GM21381 (cell line): ENCODE results near the gene NPR3.

Source experiments
- ATAC-seq: cut with Tn5 transposase; IDR thresholded peaks from one replicate; pipeline ENCODE4 v1.9.1; 2021; ENCODE audit warnings: mild to moderate bottlenecking, moderate library complexity; ENCODE audit not compliant: unreplicated experiment

The NPR3 gene

GRCh38 chr5:32711681-32712480 lies 760 bp downstream of the NPR3 start:
- no peak for ATAC-seq

- ATAC-seq = no peak
These were observed 1.6 kb downstream of the NPR3 start for GRCh38 chr5:32712481-32713360.

DNA sequence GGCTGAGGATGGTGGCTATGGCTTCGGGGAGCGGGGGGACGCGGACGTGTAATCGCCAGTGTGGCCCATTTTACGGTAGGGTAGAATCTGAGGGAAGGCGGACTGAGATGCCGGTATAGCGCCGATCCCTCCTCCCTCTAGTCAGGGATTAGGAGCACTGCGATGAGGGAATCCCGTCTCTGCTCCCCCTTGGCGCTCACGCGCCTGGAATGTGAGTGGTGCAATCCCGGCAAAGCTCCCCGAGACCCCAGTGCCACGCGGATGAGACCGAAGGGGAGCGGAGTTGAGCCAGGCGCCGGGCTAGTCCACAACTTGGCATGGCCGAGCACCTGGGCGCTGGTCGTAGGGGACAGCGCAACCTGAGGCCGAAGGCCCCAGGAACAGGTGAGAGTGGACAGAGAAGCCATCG lies 2.2 kb downstream of the NPR3 start:
- ATAC-seq = no peak

DNA sequence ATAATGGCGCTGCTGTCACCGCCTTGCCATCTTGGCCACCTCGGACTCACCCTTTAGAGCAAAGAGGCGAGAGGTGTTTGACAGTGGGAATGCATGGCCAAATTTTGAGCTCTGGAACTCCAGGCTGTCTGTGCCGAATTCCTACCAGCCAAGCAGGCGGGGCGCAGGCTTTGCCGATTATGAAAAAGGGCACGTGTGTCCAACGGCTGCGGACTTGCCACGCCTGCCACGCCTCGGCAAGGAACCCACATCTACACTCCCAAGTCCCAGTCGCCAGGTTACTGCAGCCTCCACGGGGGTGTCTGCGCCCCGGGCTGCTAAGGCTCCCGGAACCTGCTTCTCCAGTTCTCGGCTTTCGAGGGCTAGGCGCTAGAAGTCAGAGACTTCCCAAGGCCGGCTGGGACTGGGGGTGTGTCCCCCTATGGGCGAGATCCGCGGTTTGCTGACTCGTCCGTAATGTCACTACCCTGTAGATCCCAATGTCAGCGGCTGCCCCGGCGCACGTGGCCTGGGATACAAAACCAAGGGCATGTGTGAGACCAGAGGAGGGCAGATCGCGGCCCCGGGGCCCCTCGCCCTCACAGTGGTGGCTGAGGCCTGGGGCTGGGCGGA lies 2.8 kb downstream of the NPR3 start:
- no peak for ATAC-seq

DNA sequence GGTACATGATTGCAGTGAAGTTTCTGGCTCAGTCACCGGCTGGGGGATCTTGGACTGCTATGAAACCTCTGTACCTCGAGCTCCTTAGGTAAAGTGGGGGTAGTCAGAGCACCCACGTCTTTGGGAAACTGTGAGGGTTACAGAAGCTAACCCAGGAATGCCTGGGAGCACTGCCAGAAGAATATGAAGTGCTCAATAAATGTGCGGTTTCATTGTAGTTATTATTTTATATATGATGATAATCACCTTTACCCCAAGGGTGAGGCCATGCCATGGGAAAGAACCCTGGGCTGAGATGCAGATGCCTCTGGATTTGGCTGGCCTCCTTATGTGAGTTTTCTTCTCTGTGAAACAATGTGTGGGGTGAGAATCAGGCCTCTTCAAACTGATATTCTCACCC lies 3.7 kb downstream of the NPR3 start:
- no peak for ATAC-seq

DNA sequence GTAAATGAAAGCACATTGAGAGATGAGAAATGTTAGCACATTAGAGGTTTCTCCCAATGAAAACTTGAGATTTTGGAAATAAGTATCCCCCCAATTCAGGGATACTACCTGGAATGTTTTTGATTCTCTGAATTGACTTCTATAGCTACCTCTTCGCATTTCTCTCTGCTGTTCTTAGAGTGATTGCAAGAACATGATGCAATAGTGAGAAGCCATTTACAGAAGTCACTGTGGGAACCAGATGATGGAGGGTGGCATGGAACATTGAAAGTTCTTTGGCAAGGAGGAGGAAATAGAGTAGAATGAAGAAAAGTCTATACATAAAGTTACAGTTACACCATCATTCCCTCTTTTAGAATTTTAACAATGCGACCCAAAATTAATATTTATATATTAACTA lies 9.2 kb downstream of the NPR3 start:
- no peak for ATAC-seq

DNA sequence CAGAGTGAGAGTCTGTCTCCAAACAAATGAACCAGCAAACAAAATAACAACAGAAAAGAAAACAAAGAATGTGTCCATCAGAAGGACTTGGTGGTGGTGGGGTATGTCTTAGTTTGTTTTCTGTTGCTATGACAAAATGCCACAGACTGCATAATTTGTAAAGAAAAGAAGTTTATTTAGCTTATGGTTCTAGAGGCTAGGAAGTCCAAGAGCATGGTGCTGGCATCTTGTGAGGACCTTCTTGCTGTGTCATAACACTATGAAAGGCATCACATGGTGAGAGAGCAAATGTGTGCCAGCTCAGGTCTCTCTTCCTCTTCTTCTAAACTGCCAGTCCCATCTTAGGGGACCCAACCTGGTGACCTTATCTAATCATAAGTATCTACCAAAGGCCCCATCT lies 10.5 kb downstream of the NPR3 start:
- ATAC-seq = no peak

DNA sequence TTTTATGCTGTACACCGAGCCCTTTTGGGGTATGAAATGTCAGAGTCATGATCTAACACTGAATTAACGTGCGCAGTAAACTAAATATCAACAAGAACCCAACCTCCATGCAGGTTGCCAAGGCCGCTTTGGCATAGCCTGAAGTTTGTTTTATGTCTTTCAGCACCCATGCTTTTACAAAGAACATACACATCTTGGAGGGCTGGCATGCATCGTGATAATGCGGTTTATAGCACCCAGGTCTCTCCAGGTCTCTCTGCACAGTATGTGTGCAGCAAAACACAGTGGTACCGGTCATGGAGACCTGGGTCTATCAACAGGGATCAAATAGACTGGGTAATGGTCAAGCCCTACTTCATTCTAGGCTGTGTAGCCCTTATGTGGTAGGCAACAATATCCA lies 11.8 kb downstream of the NPR3 start:
- no peak for ATAC-seq

- no peak for ATAC-seq
These were observed 13.4 kb downstream of the NPR3 start for GRCh38 chr5:32724526-32724925.

- ATAC-seq = no peak
These were observed 15.0 kb downstream of the NPR3 start for GRCh38 chr5:32726086-32726557.

- ATAC-seq = no peak
These were observed 18.5 kb downstream of the NPR3 start for GRCh38 chr5:32729651-32730050.

GRCh38 chr5:32733590-32734340 lies 22.6 kb downstream of the NPR3 start:
- ATAC-seq = no peak

GRCh38 chr5:32734827-32735378 lies 23.8 kb downstream of the NPR3 start:
- ATAC-seq = no peak

- no peak for ATAC-seq
These were observed 24.4 kb downstream of the NPR3 start for GRCh38 chr5:32735512-32735911.

GRCh38 chr5:32736842-32737241 lies 25.7 kb downstream of the NPR3 start:
- no peak for ATAC-seq

GRCh38 chr5:32740651-32741050 lies 29.5 kb downstream of the NPR3 start:
- ATAC-seq = no peak

GRCh38 chr5:32745317-32745716 lies 34.2 kb downstream of the NPR3 start:
- ATAC-seq = no peak

- no peak for ATAC-seq
These were observed 41.3 kb downstream of the NPR3 start for GRCh38 chr5:32752411-32752810.

DNA sequence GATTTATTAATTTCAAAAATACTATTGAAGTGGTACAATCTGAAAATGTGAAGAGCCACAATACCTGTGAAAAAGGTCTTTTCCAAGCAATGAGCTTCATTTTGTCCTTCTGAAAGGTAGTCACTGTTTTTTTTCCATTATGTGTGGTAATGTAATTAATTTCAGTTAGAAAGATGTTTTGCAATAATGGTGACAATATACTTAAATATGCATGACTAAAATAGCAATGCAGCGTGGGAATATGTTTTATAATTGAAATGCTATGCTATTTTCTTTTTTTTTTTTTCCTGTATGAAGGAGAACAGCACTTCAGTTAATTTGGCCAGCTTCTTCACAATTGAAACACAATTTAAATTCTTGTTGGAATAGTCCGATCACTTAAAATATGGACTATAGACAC lies 41.9 kb downstream of the NPR3 start:
- no peak for ATAC-seq

GRCh38 chr5:32753765-32754164 lies 42.6 kb downstream of the NPR3 start:
- ATAC-seq = no peak

DNA sequence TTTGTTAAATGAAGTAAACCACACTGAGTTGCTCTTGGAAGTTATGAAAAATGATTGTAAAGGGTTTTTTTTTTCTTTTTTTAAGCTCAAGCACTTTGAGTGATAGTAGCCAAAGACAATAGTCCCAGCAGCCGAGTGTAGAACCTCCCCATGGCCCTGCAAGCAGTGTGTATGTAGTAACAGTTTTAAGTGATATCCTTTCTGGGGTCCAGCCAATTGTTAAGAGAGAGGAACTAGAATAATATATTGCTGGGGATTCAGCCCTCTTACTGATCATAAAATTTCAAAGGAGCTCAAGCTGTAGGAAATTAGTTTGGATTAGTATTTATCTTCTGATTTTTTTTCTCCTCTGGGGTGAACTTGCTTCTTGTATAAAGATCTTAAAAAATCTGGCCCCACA lies 43.2 kb downstream of the NPR3 start:
- no peak for ATAC-seq
